CD14-positive monocyte (primary cell): ENCODE measurements around the gene SMU1. TPM values are rescaled to one million over a fixed set of nuclear protein-coding genes. Genes with fewer than 3 reads are reported as not detected.

Experiments
- DNase-seq, 3 donors: peaks; one replicate each; pipeline ENCODE4 v3.0.0-alpha.2; 2011 to 2022
- H2AFZ ChIP-seq: 2 replicates; pipeline ENCODE4 v1.6.0; 2012; ENCODE audit warnings: mild to moderate bottlenecking, low read depth, low read length, inconsistent platforms; ENCODE audit not compliant: insufficient read depth, poor library complexity, severe bottlenecking
- H3K27ac ChIP-seq, 2 donors: 1 replicate in 1 of 2; 2 replicates in 1 of 2; pipeline ENCODE4 v1.5.1; 2012 to 2013; ENCODE audit warnings: low read length in 2 of 2, control low read depth in 1 of 2, inconsistent platforms in 1 of 2, low read depth in 1 of 2, mild to moderate bottlenecking in 1 of 2
- H3K27me3 ChIP-seq, 2 donors: one replicate each; pipeline versions ENCODE4 v1.6.0 to v1.6.1; 2011 to 2013; ENCODE audit warnings: low read length in 2 of 2; ENCODE audit not compliant: control insufficient read depth in 2 of 2, insufficient read depth in 2 of 2
- H3K36me3 ChIP-seq, 2 donors: replicated peaks in 1 of 2; 1 replicate in 1 of 2; 2 replicates in 1 of 2; pipeline versions ENCODE4 v1.5.1 to v1.6.1; 2012 to 2013; ENCODE audit warnings: low read length in 2 of 2, control low read depth in 1 of 2, inconsistent platforms in 1 of 2, mild to moderate bottlenecking in 1 of 2; ENCODE audit not compliant: insufficient read depth in 2 of 2, control insufficient read depth in 1 of 2
- H3K4me1 ChIP-seq, 2 donors: 1 replicate in 1 of 2; 2 replicates in 1 of 2; pipeline versions ENCODE4 v1.5.1 to v1.6.1; 2012 to 2013; ENCODE audit warnings: low read length in 2 of 2, control low read depth in 1 of 2, inconsistent platforms in 1 of 2, mild to moderate bottlenecking in 1 of 2, moderate library complexity in 1 of 2; ENCODE audit not compliant: insufficient read depth in 2 of 2, control insufficient read depth in 1 of 2
- H3K4me2 ChIP-seq: replicated peaks from 2 replicates; pipeline ENCODE3; 2012; ENCODE audit warnings: low read length, moderate library complexity, mild to moderate bottlenecking; ENCODE audit not compliant: poor library complexity, severe bottlenecking; ENCODE audit errors: extremely low read depth
- H3K4me3 ChIP-seq, 3 experiments: fragments of 200-600 bp in 1 of 3; sonication (generic) in 1 of 3; replicated peaks in 1 of 3; 1 replicate in 2 of 3; 2 replicates in 1 of 3; pipeline ENCODE4 v1.5.1; 2011 to 2013; ENCODE audit warnings: low read length in 3 of 3, mild to moderate bottlenecking in 3 of 3, control low read depth in 2 of 3, low read depth in 2 of 3, inconsistent platforms in 1 of 3, moderate library complexity in 1 of 3
- H3K79me2 ChIP-seq: 2 replicates; pipeline ENCODE4 v1.6.0; 2012; ENCODE audit warnings: mild to moderate bottlenecking, control low read depth, inconsistent platforms, low read length, moderate library complexity; ENCODE audit not compliant: insufficient read depth
- H3K9ac ChIP-seq: 2 replicates; pipeline ENCODE4 v1.6.0; 2017; ENCODE audit warnings: low read length, mild to moderate bottlenecking; ENCODE audit not compliant: insufficient read depth, poor library complexity, severe bottlenecking
- H3K9me3 ChIP-seq, 2 donors: replicated peaks in 1 of 2; 1 replicate in 1 of 2; 2 replicates in 1 of 2; pipeline versions ENCODE4 v1.5.1 to v1.6.1; 2012 to 2013; ENCODE audit warnings: low read length in 2 of 2, control low read depth in 1 of 2; ENCODE audit not compliant: control insufficient read depth in 1 of 2, insufficient read depth in 1 of 2
- H4K20me1 ChIP-seq: 2 replicates; pipeline ENCODE4 v1.6.0; 2012; ENCODE audit warnings: mild to moderate bottlenecking, low read length, control low read depth, moderate library complexity; ENCODE audit not compliant: insufficient read depth
- H3K27ac Mint-ChIP-seq, 7 donors: one replicate each; pipeline ENCODE4 v1.8.0; 2020; ENCODE audit warnings: mild to moderate bottlenecking in 7 of 7, mixed read lengths in 7 of 7, moderate library complexity in 6 of 7, inconsistent platforms in 2 of 7
- H3K27me3 Mint-ChIP-seq, 3 donors: one replicate each; pipeline ENCODE4 v1.8.0; 2021 to 2022; ENCODE audit warnings: low read depth in 3 of 3, mild to moderate bottlenecking in 3 of 3, mixed read lengths in 3 of 3, moderate library complexity in 3 of 3, inconsistent platforms in 1 of 3
- H3K36me3 Mint-ChIP-seq, 2 donors: one replicate each; pipeline ENCODE4 v1.8.0; 2020; ENCODE audit warnings: mixed read lengths in 2 of 2, inconsistent platforms in 1 of 2, mild to moderate bottlenecking in 1 of 2
- H3K4me1 Mint-ChIP-seq: one replicate; pipeline ENCODE4 v1.8.0; 2020; ENCODE audit warnings: mild to moderate bottlenecking, mixed read lengths
- H3K4me3 Mint-ChIP-seq, 2 donors: one replicate each; pipeline ENCODE4 v1.8.0; 2020; ENCODE audit warnings: mild to moderate bottlenecking in 2 of 2, mixed read lengths in 2 of 2, moderate library complexity in 1 of 2
- H3K9me3 Mint-ChIP-seq, 7 donors: one replicate each; pipeline ENCODE4 v1.8.0; 2020 to 2022; ENCODE audit warnings: mixed read lengths in 7 of 7, mild to moderate bottlenecking in 6 of 7, moderate library complexity in 6 of 7, inconsistent platforms in 2 of 7
- CTCF ChIP-seq: fragments of 200-600 bp; IDR thresholded peaks from one replicate; pipeline ENCODE4 v1.8.0; 2022; ENCODE audit warnings: antibody characterized with exemption, mild to moderate bottlenecking
- WGBS: methylation state at CpG from one replicate; pipeline ENCODE4 v1.1.5; 2013; ENCODE audit warnings: missing lambda C conversion rate; ENCODE audit not compliant: insufficient coverage; 5-methylcytosine and 5-hydroxymethylcytosine counted together
- intact Hi-C, 2 donors: fragments of 100-400 bp; cut with micrococcal nuclease; formaldehyde crosslinking; loops; one replicate each; pipeline versions ENCODE4 v1.15.0 to v1.15.1; 2023
- polyA plus RNA-seq, 3 donors: library from polyadenylated mRNA; depleted of rRNA in 1 of 3; unstranded in 2 of 3; stranded (reverse) in 1 of 3; fragments of 300-500 nt in 2 of 3; fragments of >200 nt in 1 of 3; fragmentation: Illumina TruSeq in 2 of 3; gene quantifications; 1 replicate in 2 of 3; 2 replicates in 1 of 3; pipeline ENCODE4 v1.2.3, GENCODE V29; 2012 to 2021

The SMU1 gene
- polyA plus RNA-seq, 3 donors = 8.0 to 21.7 (median 19.3) TPM

GRCh38 chr9:33106827-33107621 lies 30.6 kb upstream of the SMU1 start:
- no peaks in the 10 kb centered on the region for H3K27me3 ChIP-seq
- Mint-ChIP-seq H3K9me3 (peaks cover 0 to 3% (median 0%) of the 10 kb centered on the region in 7 donors), H3K4me3 (no peak overlapping the region), H3K36me3 (peaks cover 28 to 32% of the 10 kb centered on the region in 2 donors), H3K27me3 (peaks cover 1 to 4% (median 2%) of the 10 kb centered on the region in 3 donors), H3K4me1 (peaks cover 5% of the 10 kb centered on the region), H3K27ac (peak overlapping the region in 1 of 7 donors; percentile 7)
- no peak overlapping the region for H3K4me2 ChIP-seq
- no peak overlapping the region for H3K9ac ChIP-seq
- H4K20me1 ChIP-seq = peaks cover 33% of the 10 kb centered on the region
- no peak for DNase-seq
- H3K79me2 ChIP-seq = no peaks in the 10 kb centered on the region
- H3K27ac ChIP-seq = no peak overlapping the region
- peaks cover 8 to 33% of the 10 kb centered on the region in 2 donors for H3K36me3 ChIP-seq
- no peak overlapping the region for H3K4me3 ChIP-seq
- no peaks in the 10 kb centered on the region for H3K9me3 ChIP-seq
- no peak overlapping the region for H2AFZ ChIP-seq
- intact Hi-C loops = no loop called here
- 98% methylated on average over 4 of the region's 10 CpGs for WGBS
- H3K4me1 ChIP-seq = no peaks in the 10 kb centered on the region
- TF ChIP-seq CTCF = no peak

GRCh38 chr9:33106372-33106771 lies 29.9 kb upstream of the SMU1 start:
- Histone ChIP-seq H3K27me3 (no peaks in the 10 kb centered on the region), H3K36me3 (peaks cover 2 to 26% of the 10 kb centered on the region in 2 donors), H3K4me3 (no peak overlapping the region), H3K9me3 (no peaks in the 10 kb centered on the region), H4K20me1 (peaks cover 27% of the 10 kb centered on the region), H3K4me2 (no peak overlapping the region), H3K79me2 (no peaks in the 10 kb centered on the region), H3K9ac (no peak overlapping the region), H3K27ac (no peak overlapping the region), H3K4me1 (no peaks in the 10 kb centered on the region), H2AFZ (no peak overlapping the region)
- intact Hi-C loops = no loop called here
- H3K4me1 Mint-ChIP-seq = peaks cover 5% of the 10 kb centered on the region
- no peak for TF ChIP-seq CTCF
- peaks cover 1 to 4% (median 2%) of the 10 kb centered on the region in 3 donors for H3K27me3 Mint-ChIP-seq
- H3K27ac Mint-ChIP-seq = peak overlapping the region in 3 of 7 donors; percentile 7 to 49 (median 9)
- no peak overlapping the region for H3K4me3 Mint-ChIP-seq
- peaks cover 0 to 3% (median 0%) of the 10 kb centered on the region in 7 donors for H3K9me3 Mint-ChIP-seq
- WGBS = no CpG with 5 or more reads among the region's 4 CpGs
- peaks cover 22 to 25% of the 10 kb centered on the region in 2 donors for H3K36me3 Mint-ChIP-seq
- no peak for DNase-seq
